Left cardiac atrium (tissue), 4 donors: ENCODE measurements around the gene ZNF512. TPM values are rescaled to one million over a fixed set of nuclear protein-coding genes. Genes with fewer than 3 reads are reported as not detected.
A peak's percentile ranks its signal among the peaks of the same experiment; 100 is the strongest.

ENCODE experiments used
- ATAC-seq, 2 donors: fragments of 200-7000 bp; cut with Tn5 transposase; one replicate each; pipeline ENCODE4 v1.9.1; 2020; ENCODE audit warnings: mild to moderate bottlenecking in 2 of 2, moderate library complexity in 2 of 2
- DNase-seq: peaks from one replicate; pipeline ENCODE4 v3.0.0-alpha.2; 2020
- intact Hi-C, 2 donors: fragments of 100-400 bp; cut with DNase I; formaldehyde crosslinking; loops; one replicate each; pipeline versions ENCODE4 v1.14.1 to v1.15.1; 2022 to 2023
- total RNA-seq, 2 donors: library from RNA; stranded (reverse); fragmentation: NEBNext Ultra II Directional; extraction: Animal tissue kit (Norgen Biotek cat#: 25700); gene quantifications; one replicate each; pipeline ENCODE4 v1.2.1, GENCODE V29; 2021
- donor health status: DM: no; HTN: yes; CAD: no.
- donor health status: DM: no; HTN: yes; CAD: no; lungs with severe emphysema.
- donor health status: DM: yes; HTN: yes; CAD: no.
- donor health status: Dilated cardiomyopathy.

ZNF512 gene
- total RNA-seq, 2 donors from 2014 or later, result 20.0 to 20.8 TPM

GRCh38 chr2:27663285-27664153, 80.7 kb downstream of the ZNF512 start, which contains the start of the genes SLC4A1AP and SUPT7L:
TSS of gene SLC4A1AP (plus strand) at chr2:27663889. CDS start at chr2:27663915, 26 bp downstream.
TSS of gene SUPT7L (minus strand) at chr2:27663614. CDS start at chr2:27662192, 1,422 bp downstream.
- ATAC-seq (peak; percentile 91 to 92), DNase-seq (peak; percentile 76)
- intact Hi-C loops, result no loop called here

- ATAC-seq (peak in 1 of 2 donors; percentile 6), DNase-seq (no peak)
- intact Hi-C loops, result no loop called here
These were observed 81.3 kb downstream of the ZNF512 start for GRCh38 chr2:27664154-27664574.

GRCh38 chr2:27664622-27665363, 82.0 kb downstream of the ZNF512 start:
- ATAC-seq, result no peak
- intact Hi-C loops, result no loop called here
- DNase-seq, result no peak

- DNase-seq (no peak), ATAC-seq (no peak)
- intact Hi-C loops, result no loop called here
These were observed 84.6 kb downstream of the ZNF512 start for GRCh38 chr2:27667446-27667845.

- DNase-seq (no peak), ATAC-seq (no peak)
- intact Hi-C loops, result no loop called here
These were observed 88.4 kb downstream of the ZNF512 start for GRCh38 chr2:27671235-27671634.

Other genes with a start within 250 kb of the ZNF512 start
- 10 to 100 TPM; 17.7 to 29.1 TPM for gene GTF3C2, start 226.3 kb upstream of the ZNF512 start, total RNA-seq
- gene EIF2B4, start 212.7 kb upstream of the ZNF512 start, total RNA-seq, result 10 to 100 TPM; 32.1 to 40.0 TPM
- gene SNX17, start 212.4 kb upstream of the ZNF512 start, total RNA-seq, result 10 to 100 TPM; 61.4 to 74.3 TPM
- 10 to 100 TPM in 1 of 2 donors, 1 to 10 TPM in 1; 9.4 to 11.9 TPM for gene ZNF513, start 202.3 kb upstream of the ZNF512 start, total RNA-seq
- 10 to 100 TPM; 35.2 to 42.1 TPM for gene PPM1G, start 173.5 kb upstream of the ZNF512 start, total RNA-seq
- 10 to 100 TPM; 50.5 to 58.7 TPM for gene NRBP1, start 154.4 kb upstream of the ZNF512 start, total RNA-seq
- gene KRTCAP3, start 140.7 kb upstream of the ZNF512 start, total RNA-seq, result not detected
- 10 to 100 TPM; 19.0 to 20.5 TPM for gene IFT172, start 93.3 kb upstream of the ZNF512 start, total RNA-seq
- 10 to 100 TPM; 16.5 to 32.5 TPM for gene FNDC4, start 87.8 kb upstream of the ZNF512 start, total RNA-seq
- gene GCKR, start 86.2 kb upstream of the ZNF512 start, total RNA-seq, result 1 to 10 TPM; 1.1 to 1.2 TPM
- 1 to 10 TPM; 3.6 to 5.4 TPM for gene CCDC121, start 46.0 kb downstream of the ZNF512 start, total RNA-seq
- 10 to 100 TPM; 19.7 to 20.6 TPM for gene GPN1, start 46.0 kb downstream of the ZNF512 start, total RNA-seq
- gene SUPT7L, start 80.6 kb downstream of the ZNF512 start, total RNA-seq, result 10 to 100 TPM; 22.6 to 23.6 TPM
- 10 to 100 TPM; 16.5 to 20.7 TPM for gene SLC4A1AP, start 80.8 kb downstream of the ZNF512 start, total RNA-seq
- 100 to 1,000 TPM; 198 to 226 TPM for gene MRPL33, start 188.7 kb downstream of the ZNF512 start, total RNA-seq